Measurements from ENCODE around the gene FBXL19. TPM values are rescaled to one million over a fixed set of nuclear protein-coding genes. Genes with fewer than 3 reads are reported as not detected.

Gene FBXL19
- polyA plus RNA-seq, 1 experiment: 7.6 TPM

DNA sequence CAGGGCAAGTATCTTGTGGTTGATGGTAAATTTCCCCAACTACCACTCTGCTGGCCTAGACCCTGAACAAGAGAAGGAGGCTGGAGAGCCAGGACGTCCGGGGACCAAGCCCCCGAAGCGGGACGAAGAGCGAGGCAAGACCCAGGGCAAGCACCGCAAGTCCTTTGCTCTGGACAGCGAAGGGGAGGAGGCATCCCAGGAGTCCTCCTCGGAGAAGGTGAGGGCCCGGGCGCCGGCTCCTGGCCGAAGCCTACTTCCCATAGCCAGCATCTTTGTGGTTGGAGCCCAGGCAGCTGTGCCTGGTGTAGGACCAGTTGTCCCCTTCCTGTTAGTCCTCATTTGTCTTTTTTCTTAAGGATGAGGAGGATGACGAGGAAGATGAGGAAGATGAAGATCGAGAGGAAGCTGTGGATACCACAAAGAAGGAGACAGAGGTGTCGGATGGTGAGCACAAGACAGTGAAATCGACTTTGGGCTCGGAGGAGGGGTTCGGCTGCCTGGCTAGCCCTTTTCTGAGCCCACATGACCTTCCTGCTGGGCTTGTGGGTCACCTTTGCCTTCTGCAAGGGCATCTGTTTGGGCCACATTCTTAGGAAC is 46.0 kb downstream of the FBXL19 start:
- peaks cover 49% of the 10 kb centered on the region for H3K36me3 ChIP-seq (ENCODE audit: control insufficient read depth, insufficient read depth, low read length)
- H3K27me3 ChIP-seq (ENCODE audit: control insufficient read depth, insufficient read depth, low read length): no peaks in the 10 kb centered on the region
- TF ChIP-seq, protein P1, sequence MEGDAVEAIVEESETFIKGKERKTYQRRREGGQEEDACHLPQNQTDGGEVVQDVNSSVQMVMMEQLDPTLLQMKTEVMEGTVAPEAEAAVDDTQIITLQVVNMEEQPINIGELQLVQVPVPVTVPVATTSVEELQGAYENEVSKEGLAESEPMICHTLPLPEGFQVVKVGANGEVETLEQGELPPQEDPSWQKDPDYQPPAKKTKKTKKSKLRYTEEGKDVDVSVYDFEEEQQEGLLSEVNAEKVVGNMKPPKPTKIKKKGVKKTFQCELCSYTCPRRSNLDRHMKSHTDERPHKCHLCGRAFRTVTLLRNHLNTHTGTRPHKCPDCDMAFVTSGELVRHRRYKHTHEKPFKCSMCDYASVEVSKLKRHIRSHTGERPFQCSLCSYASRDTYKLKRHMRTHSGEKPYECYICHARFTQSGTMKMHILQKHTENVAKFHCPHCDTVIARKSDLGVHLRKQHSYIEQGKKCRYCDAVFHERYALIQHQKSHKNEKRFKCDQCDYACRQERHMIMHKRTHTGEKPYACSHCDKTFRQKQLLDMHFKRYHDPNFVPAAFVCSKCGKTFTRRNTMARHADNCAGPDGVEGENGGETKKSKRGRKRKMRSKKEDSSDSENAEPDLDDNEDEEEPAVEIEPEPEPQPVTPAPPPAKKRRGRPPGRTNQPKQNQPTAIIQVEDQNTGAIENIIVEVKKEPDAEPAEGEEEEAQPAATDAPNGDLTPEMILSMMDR (IDR thresholded peaks at IDR 0.05; ENCODE audit: insufficient read depth, low read depth, low read length): no peak
- ChIA-PET CTCF (no interaction called here), POLR2A (no interaction called here)
- DNase-seq (ENCODE audit: low read depth): no peak
- H3K4me3 ChIP-seq (ENCODE audit: low read depth, low read length): no peak overlapping the region

DNA sequence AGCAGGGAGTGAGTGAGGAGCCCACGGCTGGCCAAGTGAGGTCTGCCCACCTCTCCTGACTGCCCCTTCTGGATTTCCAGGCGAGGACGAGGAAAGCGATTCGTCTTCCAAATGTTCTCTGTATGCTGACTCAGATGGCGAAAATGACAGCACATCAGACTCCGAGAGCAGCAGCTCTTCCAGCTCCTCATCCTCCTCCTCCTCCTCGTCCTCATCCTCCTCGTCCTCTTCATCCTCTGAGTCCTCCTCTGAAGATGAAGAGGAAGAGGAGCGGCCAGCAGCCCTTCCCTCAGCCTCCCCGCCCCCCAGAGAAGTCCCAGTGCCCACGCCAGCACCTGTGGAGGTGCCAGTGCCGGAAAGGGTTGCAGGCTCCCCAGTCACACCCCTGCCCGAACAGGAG is 47.9 kb downstream of the FBXL19 start:
- ChIA-PET POLR2A (no interaction called here), CTCF (interaction anchor here (1.2 to 1.3 kb wide), 2 partner anchors 14 to 132 kb away, joined by 3 to 4 read pairs; partner anchors contain the start of gene HSD3B7)
- no peaks in the 10 kb centered on the region for H3K27me3 ChIP-seq (ENCODE audit: control insufficient read depth, insufficient read depth, low read length)
- H3K4me3 ChIP-seq (ENCODE audit: low read depth, low read length): no peak overlapping the region
- peaks cover 45% of the 10 kb centered on the region for H3K36me3 ChIP-seq (ENCODE audit: control insufficient read depth, insufficient read depth, low read length)
- no peak for DNase-seq (ENCODE audit: low read depth)
- TF ChIP-seq, protein P1 (IDR thresholded peaks at IDR 0.05; ENCODE audit: insufficient read depth, low read depth, low read length): no peak

GRCh38 chr16:30972872-30973271 is 49.5 kb downstream of the FBXL19 start:
- DNase-seq (ENCODE audit: low read depth): no peak
- no peak overlapping the region for H3K4me3 ChIP-seq (ENCODE audit: low read depth, low read length)
- TF ChIP-seq, protein P1 (IDR thresholded peaks at IDR 0.05; ENCODE audit: insufficient read depth, low read depth, low read length): no peak
- no peaks in the 10 kb centered on the region for H3K27me3 ChIP-seq (ENCODE audit: control insufficient read depth, insufficient read depth, low read length)
- ChIA-PET POLR2A (no interaction called here), CTCF (interaction anchor here (0.9 to 1.2 kb wide), 2 partner anchors 19 to 130 kb away, joined by 3 to 4 read pairs; no protein-coding TSS in a partner anchor)
- H3K36me3 ChIP-seq (ENCODE audit: control insufficient read depth, insufficient read depth, low read length): peaks cover 46% of the 10 kb centered on the region

GRCh38 chr16:30974348-30974747 is 51.0 kb downstream of the FBXL19 start:
- Histone ChIP-seq H3K36me3 (ENCODE audit: control insufficient read depth, insufficient read depth, low read length) (peaks cover 48% of the 10 kb centered on the region), H3K27me3 (ENCODE audit: control insufficient read depth, insufficient read depth, low read length) (no peaks in the 10 kb centered on the region), H3K4me3 (ENCODE audit: low read depth, low read length) (no peak overlapping the region)
- CTCF ChIA-PET: no interaction called here
- no peak for DNase-seq (ENCODE audit: low read depth)
- TF ChIP-seq, protein P1 (IDR thresholded peaks at IDR 0.05; ENCODE audit: insufficient read depth, low read depth, low read length): no peak
- POLR2A ChIA-PET: no interaction called here

- ChIA-PET CTCF (interaction anchor here (1.0 to 1.7 kb wide), 2 partner anchors 9 to 22 kb away, joined by 3 to 4 read pairs; no protein-coding TSS in a partner anchor), POLR2A (no interaction called here)
- peaks cover 48% of the 10 kb centered on the region for H3K36me3 ChIP-seq (ENCODE audit: control insufficient read depth, insufficient read depth, low read length)
- TF ChIP-seq, protein P1 (IDR thresholded peaks at IDR 0.05; ENCODE audit: insufficient read depth, low read depth, low read length): no peak
- no peaks in the 10 kb centered on the region for H3K27me3 ChIP-seq (ENCODE audit: control insufficient read depth, insufficient read depth, low read length)
- no peak for DNase-seq (ENCODE audit: low read depth)
- no peak overlapping the region for H3K4me3 ChIP-seq (ENCODE audit: low read depth, low read length)
Measured at GRCh38 chr16:30976486-30976885, 53.1 kb downstream of the FBXL19 start.
